HEK293 (cell line): ENCODE measurements around the gene VPS35L.

Experiments used
- CTCF ChIA-PET: fragments of 350-600 bp; formaldehyde crosslinking; extraction: SDS; loops from one replicate; lab custom pipeline; 2021; ENCODE audit warnings: antibody characterized with exemption; lab: Yijun Ruan, JAX
- POLR2A ChIA-PET: fragments of 300-600 bp; formaldehyde crosslinking; extraction: SDS; loops from one replicate; lab custom pipeline; 2020; ENCODE audit warnings: antibody characterized with exemption, inconsistent platforms; lab: Yijun Ruan, JAX
- H3K27ac ChIP-seq: fragments of 200-500 bp; sonication (Bioruptor generic); 2 replicates; pipeline ENCODE4 v1.5.1; 2014; ENCODE audit warnings: low read depth, low read length, control low read depth, inconsistent platforms; ENCODE audit errors: extremely low read depth
- H3K36me3 ChIP-seq, 2 experiments: fragments of 200-500 bp in 1 of 2; sonication (Bioruptor generic) in 1 of 2; 1 replicate in 1 of 2; 2 replicates in 1 of 2; pipeline ENCODE4 v1.5.1; 2014 to 2017; ENCODE audit warnings: inconsistent platforms in 2 of 2, low read length in 2 of 2; ENCODE audit not compliant: control insufficient read depth in 2 of 2, insufficient read depth in 1 of 2
- H3K4me1 ChIP-seq: fragments of 200-500 bp; sonication (Bioruptor generic); 2 replicates; pipeline ENCODE4 v1.5.1; 2014; ENCODE audit warnings: mild to moderate bottlenecking, low read length, inconsistent platforms; ENCODE audit not compliant: control insufficient read depth, insufficient read depth
- H3K4me3 ChIP-seq: 2 replicates; pipeline ENCODE4 v1.5.1; 2011; ENCODE audit warnings: low read depth, mild to moderate bottlenecking, control low read depth, low read length, moderate library complexity
- H3K9me3 ChIP-seq: fragments of 200-500 bp; sonication (Bioruptor generic); 2 replicates; pipeline ENCODE4 v1.5.1; 2014; ENCODE audit warnings: low read depth, low read length, inconsistent platforms; ENCODE audit not compliant: control insufficient read depth, insufficient read depth
- CTCF ChIP-seq: fragments of 450-650 bp; formaldehyde crosslinking; IDR thresholded peaks from 2 replicates; pipeline ENCODE4 v1.5.1; 2016; ENCODE audit warnings: missing biosample characterization, missing genetic modification characterization
- GFI1B ChIP-seq: fragments of 450-650 bp; formaldehyde crosslinking; IDR thresholded peaks from 2 replicates; pipeline ENCODE4 v1.5.1; 2016; ENCODE audit warnings: missing biosample characterization, missing genetic modification characterization
- INSM2 ChIP-seq: fragments of 450-650 bp; formaldehyde crosslinking; IDR thresholded peaks from 2 replicates; pipeline ENCODE4 v1.5.1; 2016; ENCODE audit warnings: missing biosample characterization, missing genetic modification characterization
- MEIS1 ChIP-seq: sonication (generic); formaldehyde crosslinking; IDR thresholded peaks from 2 replicates; pipeline ENCODE4 v1.8.1; 2022; ENCODE audit warnings: missing genetic modification reagents, mild to moderate bottlenecking, borderline replicate concordance
- ZBTB21 ChIP-seq: fragments of 450-650 bp; formaldehyde crosslinking; IDR thresholded peaks from 2 replicates; pipeline ENCODE4 v1.5.1; 2017; ENCODE audit warnings: missing biosample characterization, missing genetic modification characterization
- ZBTB49 ChIP-seq: fragments of 450-650 bp; formaldehyde crosslinking; IDR thresholded peaks from 2 replicates; pipeline ENCODE4 v1.5.1; 2016; ENCODE audit warnings: missing biosample characterization, missing genetic modification characterization, low read depth
- ZFP41 ChIP-seq: fragments of 450-650 bp; formaldehyde crosslinking; IDR thresholded peaks from 2 replicates; pipeline ENCODE4 v1.5.1; 2016; ENCODE audit warnings: missing biosample characterization, missing genetic modification characterization, borderline replicate concordance
- ZNF324 ChIP-seq: fragments of 450-650 bp; formaldehyde crosslinking; IDR thresholded peaks from 2 replicates; pipeline ENCODE4 v1.5.1; 2016; ENCODE audit warnings: missing biosample characterization, missing genetic modification characterization
- ZNF391 ChIP-seq: fragments of 450-650 bp; formaldehyde crosslinking; IDR thresholded peaks from 2 replicates; pipeline ENCODE4 v1.5.1; 2016; ENCODE audit warnings: low read depth, missing biosample characterization, missing genetic modification characterization, borderline replicate concordance
- ZNF416 ChIP-seq: fragments of 450-650 bp; formaldehyde crosslinking; IDR thresholded peaks from 2 replicates; pipeline ENCODE4 v1.5.1; 2016; ENCODE audit warnings: missing biosample characterization, missing genetic modification characterization
- ZNF510 ChIP-seq: fragments of 450-650 bp; formaldehyde crosslinking; IDR thresholded peaks from 2 replicates; pipeline ENCODE4 v1.5.1; 2018; ENCODE audit warnings: mild to moderate bottlenecking, missing genetic modification characterization, missing biosample characterization; ENCODE audit not compliant: insufficient replicate concordance
- ZNF518A ChIP-seq: fragments of 450-650 bp; formaldehyde crosslinking; conservative IDR thresholded peaks from 2 replicates; pipeline ENCODE4 v1.5.1; 2016; ENCODE audit warnings: low read depth, missing biosample characterization, missing genetic modification characterization
- ZNF555 ChIP-seq: fragments of 450-650 bp; formaldehyde crosslinking; conservative IDR thresholded peaks from 2 replicates; pipeline ENCODE4 v1.5.1; 2017; ENCODE audit warnings: missing biosample characterization, mild to moderate bottlenecking, missing genetic modification characterization, inconsistent platforms
- ZNF571 ChIP-seq: fragments of 450-650 bp; formaldehyde crosslinking; IDR thresholded peaks from 2 replicates; pipeline ENCODE4 v1.5.0; 2017; ENCODE audit warnings: missing biosample characterization, missing genetic modification characterization
- ZNF623 ChIP-seq: fragments of 450-650 bp; formaldehyde crosslinking; IDR thresholded peaks from 2 replicates; pipeline ENCODE4 v1.5.1; 2016; ENCODE audit warnings: missing biosample characterization, missing genetic modification characterization
- ZNF639 ChIP-seq: fragments of 450-650 bp; formaldehyde crosslinking; IDR thresholded peaks from 2 replicates; pipeline ENCODE4 v1.5.1; 2016; ENCODE audit warnings: missing biosample characterization, missing genetic modification characterization
- ZNF701 ChIP-seq: fragments of 450-650 bp; formaldehyde crosslinking; IDR thresholded peaks from 2 replicates; pipeline ENCODE4 v1.5.1; 2016; ENCODE audit warnings: missing biosample characterization, missing genetic modification characterization
- ZSCAN5A ChIP-seq: fragments of 450-650 bp; formaldehyde crosslinking; IDR thresholded peaks from 2 replicates; pipeline ENCODE4 v1.5.1; 2016; ENCODE audit warnings: missing biosample characterization, missing genetic modification characterization

The VPS35L gene

GRCh38 chr16:19674485-19674884, 119.0 kb downstream of the VPS35L start:
- H3K36me3 ChIP-seq = no peaks in the 10 kb centered on the region; a peak in 1 of 3 replicates
- ChIA-PET CTCF (interaction anchor here (0.6 kb wide), 2 partner anchors 703 to 1095 kb away, joined by 3 read pairs; no protein-coding TSS in a partner anchor), POLR2A (no interaction called here)
- no peaks in the 10 kb centered on the region for H3K4me1 ChIP-seq
- H3K9me3 ChIP-seq = no peaks in the 10 kb centered on the region
- no peak overlapping the region for H3K27ac ChIP-seq
- TF ChIP-seq ZNF623 (tag by site-specific recombination) = no peak
- no peak overlapping the region for H3K4me3 ChIP-seq

- Histone ChIP-seq H3K27ac (no peak overlapping the region), H3K36me3 (peaks cover 0 to 4% of the 10 kb centered on the region in 2 experiments; a peak in 2 of 3 replicates), H3K9me3 (no peaks in the 10 kb centered on the region), H3K4me3 (no peak overlapping the region), H3K4me1 (no peaks in the 10 kb centered on the region)
- TF ChIP-seq ZNF639 (tag by site-specific recombination) (no peak), ZNF555 (tag by site-specific recombination) (no peak), ZNF324 (tag by site-specific recombination) (no peak), ZNF416 (no peak), MEIS1 (no peak), ZSCAN5A (tag by site-specific recombination) (no peak), ZBTB49 (tag by site-specific recombination) (no peak), ZNF391 (tag by site-specific recombination) (no peak), CTCF (tag by site-specific recombination) (no peak), ZNF518A (no peak), ZNF571 (no peak), ZFP41 (tag by site-specific recombination) (no peak), INSM2 (tag by site-specific recombination) (no peak), GFI1B (tag by site-specific recombination) (no peak), ZNF701 (tag by site-specific recombination) (no peak), ZBTB21 (tag by site-specific recombination) (no peak), ZNF510 (no peak)
- ChIA-PET CTCF (no interaction called here), POLR2A (no interaction called here)
These were observed 121.9 kb downstream of the VPS35L start for GRCh38 chr16:19677402-19677801.
